GM23338 (cell line): ENCODE results near the gene PXYLP1. TPM values are rescaled to one million over a fixed set of nuclear protein-coding genes. Genes with fewer than 3 reads are reported as not detected.

Source experiments
- ATAC-seq: fragments of 200-7000 bp; cut with Tn5 transposase; 3 replicates; pipeline ENCODE4 v1.9.1; 2020
- DNase-seq: peaks from one replicate; pipeline ENCODE4 v3.0.0-alpha.2; 2015; ENCODE audit warnings: low spot score
- H2AFZ ChIP-seq: fragments of 200-600 bp; sonication (generic); 2 replicates; pipeline ENCODE4 v1.8.0; 2016; ENCODE audit warnings: antibody characterized with exemption, mild to moderate bottlenecking, moderate library complexity
- H3F3A ChIP-seq: fragments of 200-600 bp; sonication (generic); replicated peaks from 2 replicates; pipeline ENCODE4 v1.8.0; 2017; ENCODE audit warnings: antibody characterized with exemption, mixed run types, low read depth
- H3K27ac ChIP-seq: fragments of 200-600 bp; sonication (generic); 2 replicates; pipeline ENCODE4 v1.6.1; 2016; ENCODE audit warnings: low read depth
- H3K27me3 ChIP-seq: fragments of 200-600 bp; sonication (generic); 2 replicates; pipeline ENCODE4 v1.8.0; 2016; ENCODE audit warnings: mild to moderate bottlenecking, mixed run types, moderate library complexity; ENCODE audit not compliant: insufficient read depth
- H3K36me3 ChIP-seq: fragments of 200-600 bp; sonication (generic); 2 replicates; pipeline ENCODE4 v1.8.0; 2016; ENCODE audit warnings: mild to moderate bottlenecking; ENCODE audit not compliant: insufficient read depth
- H3K4me1 ChIP-seq: fragments of 200-600 bp; sonication (generic); 2 replicates; pipeline ENCODE4 v1.8.0; 2016; ENCODE audit warnings: mild to moderate bottlenecking, moderate library complexity; ENCODE audit not compliant: insufficient read depth
- H3K4me2 ChIP-seq: fragments of 200-600 bp; sonication (generic); 2 replicates; pipeline ENCODE4 v1.7.1; 2017; ENCODE audit warnings: mixed run types
- H3K4me3 ChIP-seq: fragments of 200-600 bp; sonication (generic); 2 replicates; pipeline ENCODE4 v1.6.1; 2016; ENCODE audit warnings: mixed run types
- H3K79me2 ChIP-seq: fragments of 200-600 bp; sonication (generic); replicated peaks from 2 replicates; pipeline ENCODE4 v1.8.0; 2017; ENCODE audit warnings: mild to moderate bottlenecking; ENCODE audit not compliant: insufficient read depth
- H3K9me2 ChIP-seq: fragments of 200-600 bp; sonication (generic); 2 replicates; pipeline ENCODE4 v1.8.0; 2017; ENCODE audit not compliant: insufficient read depth
- H4K20me1 ChIP-seq: fragments of 200-600 bp; sonication (generic); replicated peaks from 2 replicates; pipeline ENCODE4 v1.8.0; 2017; ENCODE audit warnings: mild to moderate bottlenecking; ENCODE audit not compliant: insufficient read depth
- H3K27ac Mint-ChIP-seq: 2 replicates; pipeline ENCODE4 v1.8.0; 2020; ENCODE audit warnings: inconsistent platforms, mild to moderate bottlenecking, moderate library complexity, mixed read lengths
- H3K27me3 Mint-ChIP-seq: 3 replicates; pipeline ENCODE4 v1.8.0; 2022; ENCODE audit warnings: low read depth, mild to moderate bottlenecking, moderate library complexity, mixed read lengths, inconsistent platforms; ENCODE audit not compliant: insufficient read depth, poor library complexity
- H3K36me3 Mint-ChIP-seq: 3 replicates; pipeline ENCODE4 v1.8.0; 2021; ENCODE audit warnings: low read depth, mild to moderate bottlenecking, inconsistent platforms, moderate library complexity, mixed read lengths
- H3K4me1 Mint-ChIP-seq: 3 replicates; pipeline ENCODE4 v1.8.0; 2020; ENCODE audit warnings: mild to moderate bottlenecking, inconsistent platforms, mixed read lengths
- H3K4me3 Mint-ChIP-seq: 3 replicates; pipeline ENCODE4 v1.8.0; 2021; ENCODE audit warnings: moderate library complexity, mild to moderate bottlenecking, inconsistent platforms, mixed read lengths
- H3K9me3 Mint-ChIP-seq: 3 replicates; pipeline ENCODE4 v1.8.0; 2020; ENCODE audit warnings: moderate library complexity, mild to moderate bottlenecking, inconsistent platforms, mixed read lengths
- CREB1 ChIP-seq: fragments of 250-450 bp; sonication (Bioruptor Pico); IDR thresholded peaks from 2 replicates; pipeline ENCODE4 v1.5.0; 2020; ENCODE audit warnings: low read depth, mild to moderate bottlenecking, moderate library complexity
- EZH2 ChIP-seq: fragments of 200-600 bp; sonication (generic); IDR thresholded peaks from one replicate; pipeline ENCODE4 v1.8.0; 2017; ENCODE audit warnings: antibody characterized with exemption, mild to moderate bottlenecking, low read depth; ENCODE audit not compliant: unreplicated experiment
- EZH2phosphoT487 ChIP-seq: fragments of 200-600 bp; sonication (generic); IDR thresholded peaks from one replicate; pipeline ENCODE4 v1.8.1; 2018; ENCODE audit warnings: antibody characterized with exemption; ENCODE audit not compliant: unreplicated experiment
- JUNB ChIP-seq: IDR thresholded peaks from one replicate; pipeline ENCODE4 v1.6.1; 2016; ENCODE audit warnings: antibody characterized with exemption; ENCODE audit not compliant: unreplicated experiment
- NANOG ChIP-seq: IDR thresholded peaks from 2 replicates; pipeline ENCODE4 v1.6.1; 2016; ENCODE audit warnings: antibody characterized with exemption, borderline replicate concordance
- POLR2AphosphoS5 ChIP-seq: IDR thresholded peaks from 2 replicates; pipeline ENCODE4 v1.6.1; 2016; ENCODE audit warnings: antibody characterized with exemption, low read depth
- STAT1 ChIP-seq: IDR thresholded peaks from one replicate; pipeline ENCODE4 v1.6.1; 2016; ENCODE audit warnings: antibody characterized with exemption; ENCODE audit not compliant: unreplicated experiment
- ZNF114 ChIP-seq: fragments of 250-450 bp; sonication (Bioruptor Pico); IDR thresholded peaks from 2 replicates; pipeline ENCODE4 v1.5.0; 2020; ENCODE audit warnings: mild to moderate bottlenecking, moderate library complexity
- ZNF331 ChIP-seq: fragments of 250-450 bp; sonication (Bioruptor Pico); IDR thresholded peaks from 2 replicates; pipeline ENCODE4 v1.5.0; 2020; ENCODE audit warnings: low read depth, mild to moderate bottlenecking, moderate library complexity
- polyA plus RNA-seq: library from polyadenylated mRNA; unstranded; fragments of >200 nt; fragmentation: Nextera tagmentation; extraction: Ambion mirVana; gene quantifications from 2 replicates; pipeline ENCODE4 v1.2.1, GENCODE V29; 2016
- total RNA-seq: library from RNA; depleted of rRNA; stranded (reverse); fragments of >200 nt; shearing (Covaris generic); gene quantifications from 2 replicates; pipeline ENCODE4 v1.2.3, GENCODE V29; 2014
- TF ChIP-seq, protein P1 (sequence below): IDR thresholded peaks from one replicate; pipeline ENCODE4 v1.6.1; 2018; ENCODE audit warnings: antibody characterized with exemption; ENCODE audit not compliant: unreplicated experiment
- TF ChIP-seq, protein P2 (sequence below): fragments of 250-450 bp; sonication (Bioruptor Pico); IDR thresholded peaks from 2 replicates; pipeline ENCODE4 v1.5.0; 2020; ENCODE audit warnings: mild to moderate bottlenecking, moderate library complexity
- TF ChIP-seq, protein P3 (sequence below), 2 experiments: fragments of 200-600 bp in 1 of 2; sonication (generic) in 1 of 2; conservative IDR thresholded peaks; 2 replicates each; pipeline versions ENCODE4 v1.5.1 to v1.6.1; 2016 to 2017; ENCODE audit warnings: antibody characterized with exemption in 2 of 2, low read depth in 2 of 2, mild to moderate bottlenecking in 2 of 2, moderate library complexity in 1 of 2
- TF ChIP-seq, protein P4 (sequence below): IDR thresholded peaks from 2 replicates; pipeline ENCODE4 v1.6.1; 2016; ENCODE audit warnings: antibody characterized with exemption

The PXYLP1 gene
- total and polyA plus RNA-seq, 2 experiments from 2014 or later, result 8.9 to 20.1 TPM

DNA sequence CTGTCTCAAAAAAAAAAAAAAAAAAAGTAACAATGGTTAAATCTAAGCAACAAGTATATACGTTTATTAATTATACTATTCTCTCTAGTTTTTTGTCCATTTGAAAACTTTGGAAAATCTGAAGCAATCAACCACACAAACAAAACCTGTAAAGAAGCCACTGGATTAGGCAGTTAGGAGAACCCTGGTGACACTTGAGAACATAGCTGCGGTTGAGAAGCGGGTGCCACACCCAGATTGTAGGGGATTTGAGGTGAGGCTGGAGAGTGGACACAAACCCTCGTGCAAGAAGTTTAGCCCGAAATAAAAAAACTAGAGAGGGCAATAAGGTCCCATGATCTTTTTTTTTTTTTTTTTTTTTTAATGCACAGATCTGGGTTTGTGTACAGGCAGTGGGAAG is 110.8 kb downstream of the PXYLP1 start:
- Mint-ChIP-seq H3K27me3 (peaks cover 12% of the 10 kb centered on the region), H3K4me1 (peaks cover 7% of the 10 kb centered on the region; the same call in 1 of the 3 replicates), H3K4me3 (no peak overlapping the region), H3K9me3 (no peaks in the 10 kb centered on the region), H3K36me3 (no peaks in the 10 kb centered on the region), H3K27ac (no peak overlapping the region)
- Histone ChIP-seq H2AFZ (no peak overlapping the region), H3K4me1 (no peaks in the 10 kb centered on the region), H4K20me1 (no peaks in the 10 kb centered on the region), H3K4me3 (no peak overlapping the region), H3K27ac (no peak overlapping the region), H3K9me2 (peaks cover 9% of the 10 kb centered on the region), H3K27me3 (no peaks in the 10 kb centered on the region), H3K4me2 (no peak overlapping the region), H3K79me2 (no peaks in the 10 kb centered on the region), H3F3A (no peaks in the 10 kb centered on the region), H3K36me3 (no peaks in the 10 kb centered on the region)
- TF ChIP-seq CREB1 (CRISPR knock-in tag) (no peak), EZH2 (no peak), POLR2AphosphoS5 (no peak), NANOG (no peak), JUNB (no peak), ZNF114 (CRISPR knock-in tag) (no peak), STAT1 (no peak), ZNF331 (CRISPR knock-in tag) (no peak), EZH2phosphoT487 (no peak)
- TF ChIP-seq, protein P1, sequence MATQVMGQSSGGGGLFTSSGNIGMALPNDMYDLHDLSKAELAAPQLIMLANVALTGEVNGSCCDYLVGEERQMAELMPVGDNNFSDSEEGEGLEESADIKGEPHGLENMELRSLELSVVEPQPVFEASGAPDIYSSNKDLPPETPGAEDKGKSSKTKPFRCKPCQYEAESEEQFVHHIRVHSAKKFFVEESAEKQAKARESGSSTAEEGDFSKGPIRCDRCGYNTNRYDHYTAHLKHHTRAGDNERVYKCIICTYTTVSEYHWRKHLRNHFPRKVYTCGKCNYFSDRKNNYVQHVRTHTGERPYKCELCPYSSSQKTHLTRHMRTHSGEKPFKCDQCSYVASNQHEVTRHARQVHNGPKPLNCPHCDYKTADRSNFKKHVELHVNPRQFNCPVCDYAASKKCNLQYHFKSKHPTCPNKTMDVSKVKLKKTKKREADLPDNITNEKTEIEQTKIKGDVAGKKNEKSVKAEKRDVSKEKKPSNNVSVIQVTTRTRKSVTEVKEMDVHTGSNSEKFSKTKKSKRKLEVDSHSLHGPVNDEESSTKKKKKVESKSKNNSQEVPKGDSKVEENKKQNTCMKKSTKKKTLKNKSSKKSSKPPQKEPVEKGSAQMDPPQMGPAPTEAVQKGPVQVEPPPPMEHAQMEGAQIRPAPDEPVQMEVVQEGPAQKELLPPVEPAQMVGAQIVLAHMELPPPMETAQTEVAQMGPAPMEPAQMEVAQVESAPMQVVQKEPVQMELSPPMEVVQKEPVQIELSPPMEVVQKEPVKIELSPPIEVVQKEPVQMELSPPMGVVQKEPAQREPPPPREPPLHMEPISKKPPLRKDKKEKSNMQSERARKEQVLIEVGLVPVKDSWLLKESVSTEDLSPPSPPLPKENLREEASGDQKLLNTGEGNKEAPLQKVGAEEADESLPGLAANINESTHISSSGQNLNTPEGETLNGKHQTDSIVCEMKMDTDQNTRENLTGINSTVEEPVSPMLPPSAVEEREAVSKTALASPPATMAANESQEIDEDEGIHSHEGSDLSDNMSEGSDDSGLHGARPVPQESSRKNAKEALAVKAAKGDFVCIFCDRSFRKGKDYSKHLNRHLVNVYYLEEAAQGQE, result no peak
- TF ChIP-seq, protein P2, sequence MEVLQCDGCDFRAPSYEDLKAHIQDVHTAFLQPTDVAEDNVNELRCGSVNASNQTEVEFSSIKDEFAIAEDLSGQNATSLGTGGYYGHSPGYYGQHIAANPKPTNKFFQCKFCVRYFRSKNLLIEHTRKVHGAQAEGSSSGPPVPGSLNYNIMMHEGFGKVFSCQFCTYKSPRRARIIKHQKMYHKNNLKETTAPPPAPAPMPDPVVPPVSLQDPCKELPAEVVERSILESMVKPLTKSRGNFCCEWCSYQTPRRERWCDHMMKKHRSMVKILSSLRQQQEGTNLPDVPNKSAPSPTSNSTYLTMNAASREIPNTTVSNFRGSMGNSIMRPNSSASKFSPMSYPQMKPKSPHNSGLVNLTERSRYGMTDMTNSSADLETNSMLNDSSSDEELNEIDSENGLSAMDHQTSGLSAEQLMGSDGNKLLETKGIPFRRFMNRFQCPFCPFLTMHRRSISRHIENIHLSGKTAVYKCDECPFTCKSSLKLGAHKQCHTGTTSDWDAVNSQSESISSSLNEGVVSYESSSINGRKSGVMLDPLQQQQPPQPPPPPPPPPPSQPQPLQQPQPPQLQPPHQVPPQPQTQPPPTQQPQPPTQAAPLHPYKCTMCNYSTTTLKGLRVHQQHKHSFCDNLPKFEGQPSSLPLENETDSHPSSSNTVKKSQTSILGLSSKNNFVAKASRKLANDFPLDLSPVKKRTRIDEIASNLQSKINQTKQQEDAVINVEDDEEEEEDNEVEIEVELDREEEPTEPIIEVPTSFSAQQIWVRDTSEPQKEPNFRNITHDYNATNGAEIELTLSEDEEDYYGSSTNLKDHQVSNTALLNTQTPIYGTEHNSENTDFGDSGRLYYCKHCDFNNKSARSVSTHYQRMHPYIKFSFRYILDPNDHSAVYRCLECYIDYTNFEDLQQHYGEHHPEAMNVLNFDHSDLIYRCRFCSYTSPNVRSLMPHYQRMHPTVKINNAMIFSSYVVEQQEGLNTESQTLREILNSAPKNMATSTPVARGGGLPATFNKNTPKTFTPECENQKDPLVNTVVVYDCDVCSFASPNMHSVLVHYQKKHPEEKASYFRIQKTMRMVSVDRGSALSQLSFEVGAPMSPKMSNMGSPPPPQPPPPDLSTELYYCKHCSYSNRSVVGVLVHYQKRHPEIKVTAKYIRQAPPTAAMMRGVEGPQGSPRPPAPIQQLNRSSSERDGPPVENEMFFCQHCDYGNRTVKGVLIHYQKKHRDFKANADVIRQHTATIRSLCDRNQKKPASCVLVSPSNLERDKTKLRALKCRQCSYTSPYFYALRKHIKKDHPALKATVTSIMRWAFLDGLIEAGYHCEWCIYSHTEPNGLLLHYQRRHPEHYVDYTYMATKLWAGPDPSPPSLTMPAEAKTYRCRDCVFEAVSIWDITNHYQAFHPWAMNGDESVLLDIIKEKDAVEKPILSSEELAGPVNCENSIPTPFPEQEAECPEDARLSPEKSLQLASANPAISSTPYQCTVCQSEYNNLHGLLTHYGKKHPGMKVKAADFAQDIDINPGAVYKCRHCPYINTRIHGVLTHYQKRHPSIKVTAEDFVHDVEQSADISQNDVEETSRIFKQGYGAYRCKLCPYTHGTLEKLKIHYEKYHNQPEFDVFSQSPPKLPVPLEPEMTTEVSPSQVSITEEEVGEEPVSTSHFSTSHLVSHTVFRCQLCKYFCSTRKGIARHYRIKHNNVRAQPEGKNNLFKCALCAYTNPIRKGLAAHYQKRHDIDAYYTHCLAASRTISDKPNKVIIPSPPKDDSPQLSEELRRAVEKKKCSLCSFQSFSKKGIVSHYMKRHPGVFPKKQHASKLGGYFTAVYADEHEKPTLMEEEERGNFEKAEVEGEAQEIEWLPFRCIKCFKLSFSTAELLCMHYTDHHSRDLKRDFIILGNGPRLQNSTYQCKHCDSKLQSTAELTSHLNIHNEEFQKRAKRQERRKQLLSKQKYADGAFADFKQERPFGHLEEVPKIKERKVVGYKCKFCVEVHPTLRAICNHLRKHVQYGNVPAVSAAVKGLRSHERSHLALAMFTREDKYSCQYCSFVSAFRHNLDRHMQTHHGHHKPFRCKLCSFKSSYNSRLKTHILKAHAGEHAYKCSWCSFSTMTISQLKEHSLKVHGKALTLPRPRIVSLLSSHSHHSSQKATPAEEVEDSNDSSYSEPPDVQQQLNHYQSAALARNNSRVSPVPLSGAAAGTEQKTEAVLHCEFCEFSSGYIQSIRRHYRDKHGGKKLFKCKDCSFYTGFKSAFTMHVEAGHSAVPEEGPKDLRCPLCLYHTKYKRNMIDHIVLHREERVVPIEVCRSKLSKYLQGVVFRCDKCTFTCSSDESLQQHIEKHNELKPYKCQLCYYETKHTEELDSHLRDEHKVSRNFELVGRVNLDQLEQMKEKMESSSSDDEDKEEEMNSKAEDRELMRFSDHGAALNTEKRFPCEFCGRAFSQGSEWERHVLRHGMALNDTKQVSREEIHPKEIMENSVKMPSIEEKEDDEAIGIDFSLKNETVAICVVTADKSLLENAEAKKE (CRISPR knock-in tag), result no peak
- TF ChIP-seq, protein P3, sequence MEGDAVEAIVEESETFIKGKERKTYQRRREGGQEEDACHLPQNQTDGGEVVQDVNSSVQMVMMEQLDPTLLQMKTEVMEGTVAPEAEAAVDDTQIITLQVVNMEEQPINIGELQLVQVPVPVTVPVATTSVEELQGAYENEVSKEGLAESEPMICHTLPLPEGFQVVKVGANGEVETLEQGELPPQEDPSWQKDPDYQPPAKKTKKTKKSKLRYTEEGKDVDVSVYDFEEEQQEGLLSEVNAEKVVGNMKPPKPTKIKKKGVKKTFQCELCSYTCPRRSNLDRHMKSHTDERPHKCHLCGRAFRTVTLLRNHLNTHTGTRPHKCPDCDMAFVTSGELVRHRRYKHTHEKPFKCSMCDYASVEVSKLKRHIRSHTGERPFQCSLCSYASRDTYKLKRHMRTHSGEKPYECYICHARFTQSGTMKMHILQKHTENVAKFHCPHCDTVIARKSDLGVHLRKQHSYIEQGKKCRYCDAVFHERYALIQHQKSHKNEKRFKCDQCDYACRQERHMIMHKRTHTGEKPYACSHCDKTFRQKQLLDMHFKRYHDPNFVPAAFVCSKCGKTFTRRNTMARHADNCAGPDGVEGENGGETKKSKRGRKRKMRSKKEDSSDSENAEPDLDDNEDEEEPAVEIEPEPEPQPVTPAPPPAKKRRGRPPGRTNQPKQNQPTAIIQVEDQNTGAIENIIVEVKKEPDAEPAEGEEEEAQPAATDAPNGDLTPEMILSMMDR (conservative IDR thresholded peaks at IDR 0.05; ENCODE audit: low read depth in 2 of 2), result no peak
- TF ChIP-seq, protein P4, sequence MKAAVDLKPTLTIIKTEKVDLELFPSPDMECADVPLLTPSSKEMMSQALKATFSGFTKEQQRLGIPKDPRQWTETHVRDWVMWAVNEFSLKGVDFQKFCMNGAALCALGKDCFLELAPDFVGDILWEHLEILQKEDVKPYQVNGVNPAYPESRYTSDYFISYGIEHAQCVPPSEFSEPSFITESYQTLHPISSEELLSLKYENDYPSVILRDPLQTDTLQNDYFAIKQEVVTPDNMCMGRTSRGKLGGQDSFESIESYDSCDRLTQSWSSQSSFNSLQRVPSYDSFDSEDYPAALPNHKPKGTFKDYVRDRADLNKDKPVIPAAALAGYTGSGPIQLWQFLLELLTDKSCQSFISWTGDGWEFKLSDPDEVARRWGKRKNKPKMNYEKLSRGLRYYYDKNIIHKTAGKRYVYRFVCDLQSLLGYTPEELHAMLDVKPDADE, result no peak
- DNase-seq (no peak), ATAC-seq (no peak)
